Epithelial cell of proximal tubule (primary cell): ENCODE measurements around the gene PIP5K1A. TPM values are rescaled to one million over a fixed set of nuclear protein-coding genes. Genes with fewer than 3 reads are reported as not detected.

Source experiments
- total RNA-seq: library from RNA; depleted of rRNA; stranded (reverse); fragments of >200 nt; gene quantifications from 2 replicates; pipeline ENCODE4 v1.2.3, GENCODE V29; 2015

PIP5K1A gene
- total RNA-seq, 1 donor from 2014 or later: 62.1 TPM

Other genes starting within 250 kb of the PIP5K1A start
- 96.1 and 165 TPM in 2 replicates for gene CERS2, start 223.7 kb upstream of the PIP5K1A start, total RNA-seq
- gene ANXA9, start 216.3 kb upstream of the PIP5K1A start, total RNA-seq: 0.12 and 1.2 TPM in 2 replicates
- 13.0 and 14.6 TPM in 2 replicates for gene MINDY1, start 191.7 kb upstream of the PIP5K1A start, total RNA-seq
- gene PRUNE1, start 190.1 kb upstream of the PIP5K1A start, total RNA-seq: 14.8 and 15.2 TPM in 2 replicates
- 0.14 TPM in 1 of 2 replicates, not detected in the other for gene BNIPL, start 162.0 kb upstream of the PIP5K1A start, total RNA-seq
- 3.0 and 3.1 TPM in 2 replicates for gene C1orf56, start 150.8 kb upstream of the PIP5K1A start, total RNA-seq
- 85.4 and 94.8 TPM in 2 replicates for gene CDC42SE1, start 138.9 kb upstream of the PIP5K1A start, total RNA-seq
- 19.0 and 27.6 TPM in 2 replicates for gene MLLT11, start 138.2 kb upstream of the PIP5K1A start, total RNA-seq
- 5.4 and 6.1 TPM in 2 replicates for gene GABPB2, start 127.8 kb upstream of the PIP5K1A start, total RNA-seq
- 2.2 and 6.0 TPM in 2 replicates for gene SEMA6C, start 51.9 kb upstream of the PIP5K1A start, total RNA-seq
- not detected in 2 replicates for gene TNFAIP8L2, start 41.9 kb upstream of the PIP5K1A start, total RNA-seq
- gene LYSMD1, start 32.6 kb upstream of the PIP5K1A start, total RNA-seq: 4.5 and 7.2 TPM in 2 replicates
- 44.9 and 47.8 TPM in 2 replicates for gene SCNM1, start 32.4 kb upstream of the PIP5K1A start, total RNA-seq
- gene TMOD4, start 22.6 kb upstream of the PIP5K1A start, total RNA-seq: 0.46 TPM in 1 of 2 replicates, not detected in the other
- 68.6 and 87.0 TPM in 2 replicates for gene VPS72, start 8.4 kb upstream of the PIP5K1A start, total RNA-seq
- gene PSMD4, start 56.2 kb downstream of the PIP5K1A start, total RNA-seq: 213 and 225 TPM in 2 replicates
- 14.0 and 16.9 TPM in 2 replicates for gene ZNF687, start 83.7 kb downstream of the PIP5K1A start, total RNA-seq
- 26.3 and 73.3 TPM in 2 replicates for gene PI4KB, start 128.9 kb downstream of the PIP5K1A start, total RNA-seq
- 25.9 and 33.9 TPM in 2 replicates for gene RFX5, start 148.7 kb downstream of the PIP5K1A start, total RNA-seq
- gene SELENBP1, start 174.2 kb downstream of the PIP5K1A start, total RNA-seq: 2.7 and 5.9 TPM in 2 replicates
- gene PSMB4, start 201.0 kb downstream of the PIP5K1A start, total RNA-seq: 348 and 446 TPM in 2 replicates